Measurements from ENCODE around the gene MICAL2. TPM values are rescaled to one million over a fixed set of nuclear protein-coding genes. Genes with fewer than 3 reads are reported as not detected.

Gene MICAL2
- polyA plus RNA-seq, 2 of the 4 experiments (the other 2 are of a cell fraction): 39.8 to 42.1 TPM

GRCh38 chr11:12189543-12190235, 79.3 kb downstream of the MICAL2 start (continued):
- TF ChIP-seq, protein P1, sequence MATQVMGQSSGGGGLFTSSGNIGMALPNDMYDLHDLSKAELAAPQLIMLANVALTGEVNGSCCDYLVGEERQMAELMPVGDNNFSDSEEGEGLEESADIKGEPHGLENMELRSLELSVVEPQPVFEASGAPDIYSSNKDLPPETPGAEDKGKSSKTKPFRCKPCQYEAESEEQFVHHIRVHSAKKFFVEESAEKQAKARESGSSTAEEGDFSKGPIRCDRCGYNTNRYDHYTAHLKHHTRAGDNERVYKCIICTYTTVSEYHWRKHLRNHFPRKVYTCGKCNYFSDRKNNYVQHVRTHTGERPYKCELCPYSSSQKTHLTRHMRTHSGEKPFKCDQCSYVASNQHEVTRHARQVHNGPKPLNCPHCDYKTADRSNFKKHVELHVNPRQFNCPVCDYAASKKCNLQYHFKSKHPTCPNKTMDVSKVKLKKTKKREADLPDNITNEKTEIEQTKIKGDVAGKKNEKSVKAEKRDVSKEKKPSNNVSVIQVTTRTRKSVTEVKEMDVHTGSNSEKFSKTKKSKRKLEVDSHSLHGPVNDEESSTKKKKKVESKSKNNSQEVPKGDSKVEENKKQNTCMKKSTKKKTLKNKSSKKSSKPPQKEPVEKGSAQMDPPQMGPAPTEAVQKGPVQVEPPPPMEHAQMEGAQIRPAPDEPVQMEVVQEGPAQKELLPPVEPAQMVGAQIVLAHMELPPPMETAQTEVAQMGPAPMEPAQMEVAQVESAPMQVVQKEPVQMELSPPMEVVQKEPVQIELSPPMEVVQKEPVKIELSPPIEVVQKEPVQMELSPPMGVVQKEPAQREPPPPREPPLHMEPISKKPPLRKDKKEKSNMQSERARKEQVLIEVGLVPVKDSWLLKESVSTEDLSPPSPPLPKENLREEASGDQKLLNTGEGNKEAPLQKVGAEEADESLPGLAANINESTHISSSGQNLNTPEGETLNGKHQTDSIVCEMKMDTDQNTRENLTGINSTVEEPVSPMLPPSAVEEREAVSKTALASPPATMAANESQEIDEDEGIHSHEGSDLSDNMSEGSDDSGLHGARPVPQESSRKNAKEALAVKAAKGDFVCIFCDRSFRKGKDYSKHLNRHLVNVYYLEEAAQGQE (IDR thresholded peaks at IDR 0.05): no peak
- no peak for TF ChIP-seq ZNF302 (CRISPR knock-in tag; IDR thresholded peaks at IDR 0.05)
- TF ChIP-seq, protein P2, sequence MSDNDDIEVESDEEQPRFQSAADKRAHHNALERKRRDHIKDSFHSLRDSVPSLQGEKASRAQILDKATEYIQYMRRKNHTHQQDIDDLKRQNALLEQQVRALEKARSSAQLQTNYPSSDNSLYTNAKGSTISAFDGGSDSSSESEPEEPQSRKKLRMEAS (IDR thresholded peaks at IDR 0.05): no peak

DNA sequence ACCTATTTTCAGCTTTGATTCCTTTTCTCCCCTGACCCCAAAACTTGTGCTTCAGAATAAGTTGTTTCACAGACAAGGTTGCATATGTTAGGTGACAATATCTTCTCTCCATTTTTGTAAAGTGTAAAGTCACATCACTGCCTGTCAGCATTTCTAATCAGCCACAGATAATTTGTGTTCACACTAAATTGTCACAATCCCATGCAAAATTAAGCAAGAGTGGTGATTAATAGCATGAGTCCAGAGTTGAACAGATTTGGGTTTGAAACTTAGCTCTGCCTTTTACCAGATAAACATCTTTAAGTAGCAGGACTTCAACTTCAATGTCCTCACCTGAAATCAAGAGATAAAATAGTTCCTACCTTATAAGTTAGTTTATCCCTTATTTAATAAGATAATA, 80.1 kb downstream of the MICAL2 start:
- CTCF ChIA-PET: interaction anchor here (0.7 to 1.7 kb wide), 5 partner anchors 17 to 143 kb away, joined by 3 to 6 read pairs (median 4); no protein-coding TSS in a partner anchor

More for the DNA sequence above, 80.1 kb downstream of the MICAL2 start:
- no peak for FAIRE-seq
- no peak for DNase-seq (ENCODE audit: low read depth in 1 of 2, low spot score in 1 of 2)
- H3K4me1 ChIP-seq: no peaks in the 10 kb centered on the region
- POLR2A ChIA-PET: no interaction called here
- no peaks in the 10 kb centered on the region for H3K9me3 ChIP-seq
- H3K27ac ChIP-seq: no peak overlapping the region
- no peak overlapping the region for H3K4me3 ChIP-seq
- H3K4me2 ChIP-seq: no peak overlapping the region
- TF ChIP-seq CBX2 (IDR thresholded peaks at IDR 0.05; ENCODE audit: borderline replicate concordance, low read depth) (no peak), ELK1 (IDR thresholded peaks at IDR 0.05; ENCODE audit: low read depth, low read length) (no peak), ZC3H11A (IDR thresholded peaks at IDR 0.05) (no peak), ZFP36 (IDR thresholded peaks at IDR 0.05; ENCODE audit: borderline replicate concordance, partially characterized antibody) (no peak), FOXS1 (CRISPR knock-in tag; IDR thresholded peaks at IDR 0.05) (no peak), JUN (IDR thresholded peaks at IDR 0.05) (no peak), GATA3 (IDR thresholded peaks at IDR 0.05; ENCODE audit: borderline replicate concordance) (no peak), TP53 (CRISPR knock-in tag; IDR thresholded peaks at IDR 0.05) (no peak), SREBF2 (IDR thresholded peaks at IDR 0.05) (no peak), CHD4 (IDR thresholded peaks at IDR 0.05; ENCODE audit: borderline replicate concordance) (no peak)
- TF ChIP-seq, protein P1 (IDR thresholded peaks at IDR 0.05): no peak
- ATAC-seq: no peak

All from A549 (cell line).